ENCODE data around the gene HMMR. TPM values are rescaled to one million over a fixed set of nuclear protein-coding genes. Genes with fewer than 3 reads are reported as not detected.

Gene HMMR
- total and polyA plus RNA-seq, 2 experiments from 2014 or later, result 77.9 to 163 TPM

- Histone ChIP-seq H3K36me3 (ENCODE audit: insufficient read depth) (no peaks in the 10 kb centered on the region), H3K4me2 (peak overlapping the region; percentile 76), H3F3A (replicated peaks; ENCODE audit: low read depth) (no peaks in the 10 kb centered on the region), H2AFZ (no peak overlapping the region), H3K4me1 (ENCODE audit: insufficient read depth) (peaks cover 26% of the 10 kb centered on the region), H3K27ac (ENCODE audit: low read depth) (peak overlapping the region; percentile 95), H3K79me2 (replicated peaks; ENCODE audit: insufficient read depth) (peaks cover 46% of the 10 kb centered on the region), H3K4me3 (peak overlapping the region; percentile 58), H3K27me3 (ENCODE audit: insufficient read depth) (no peaks in the 10 kb centered on the region), H3K9me2 (ENCODE audit: insufficient read depth) (no peaks in the 10 kb centered on the region), H4K20me1 (replicated peaks; ENCODE audit: insufficient read depth) (peaks cover 19% of the 10 kb centered on the region)
- peak overlapping the region; percentile 96 for H3K4me3 Mint-ChIP-seq
- H3K4me1 Mint-ChIP-seq, result peaks cover 29% of the 10 kb centered on the region
- peaks cover 16% of the 10 kb centered on the region for H3K27me3 Mint-ChIP-seq (ENCODE audit: insufficient read depth, low read depth, poor library complexity)
- peak overlapping the region; percentile 99 for H3K27ac Mint-ChIP-seq
- H3K36me3 Mint-ChIP-seq (ENCODE audit: low read depth), result peaks cover 27% of the 10 kb centered on the region
- TF ChIP-seq EZH2phosphoT487 (IDR thresholded peaks at IDR 0.05; ENCODE audit: unreplicated experiment) (no peak), ZNF462 (CRISPR knock-in tag; IDR thresholded peaks at IDR 0.05) (no peak; the same call in 1 of the 2 replicates), CREB1 (CRISPR knock-in tag; IDR thresholded peaks at IDR 0.05; ENCODE audit: low read depth) (no peak), REST (IDR thresholded peaks at IDR 0.05; ENCODE audit: unreplicated experiment) (no peak), CTCF (conservative IDR thresholded peaks at IDR 0.05; ENCODE audit: low read depth in 2 of 2) (peak; percentile 12 to 59; a peak in 3 of 4 replicates), NANOG (IDR thresholded peaks at IDR 0.05; ENCODE audit: borderline replicate concordance) (0 out of 2 replicates have a peak, but pooled peaks have one; percentile 29), EZH2 (IDR thresholded peaks at IDR 0.05; ENCODE audit: low read depth, unreplicated experiment) (no peak), POLR2AphosphoS5 (IDR thresholded peaks at IDR 0.05; ENCODE audit: low read depth) (peak; percentile 95), ZNF331 (CRISPR knock-in tag; IDR thresholded peaks at IDR 0.05; ENCODE audit: low read depth) (no peak), ZNF114 (CRISPR knock-in tag; IDR thresholded peaks at IDR 0.05) (no peak), STAT1 (IDR thresholded peaks at IDR 0.05; ENCODE audit: unreplicated experiment) (no peak), ETS1 (IDR thresholded peaks at IDR 0.05) (peak; percentile 10; the same call in 1 of the 2 replicates)
- no peaks in the 10 kb centered on the region; the same call in 2 of the 3 replicates for H3K9me3 Mint-ChIP-seq
- peak; percentile 95 for DNase-seq (ENCODE audit: low spot score)
- peak; percentile 59 for ATAC-seq
These were observed 43.0 kb downstream of the HMMR start for GRCh38 chr5:163503106-163504078.

Measured in GM23338 (cell line).